AG09309 (cell line): ENCODE data around the gene RELN.

ENCODE experiments used
- DNase-seq: peaks from one replicate; pipeline ENCODE4 v3.0.0-alpha.2; 2010; ENCODE audit warnings: low read depth
- H3K4me3 ChIP-seq: 2 replicates; pipeline ENCODE4 v1.5.1; 2011; ENCODE audit warnings: mild to moderate bottlenecking, low read depth, low read length, moderate library complexity; ENCODE audit not compliant: control insufficient read depth
- CTCF ChIP-seq: IDR thresholded peaks from 2 replicates; pipeline ENCODE4 v1.5.1; 2011; ENCODE audit warnings: mild to moderate bottlenecking, low read depth, low read length, inconsistent platforms; ENCODE audit not compliant: insufficient read depth, control insufficient read depth; ENCODE audit errors: missing control alignments

RELN gene

GRCh38 chr7:103686064-103686463, 303.4 kb downstream of the RELN start:
- H3K4me3 ChIP-seq, result no peak overlapping the region
- TF ChIP-seq CTCF, result no peak
- no peak for DNase-seq

- TF ChIP-seq CTCF, result no peak
- H3K4me3 ChIP-seq, result no peak overlapping the region
- no peak for DNase-seq
Observed at GRCh38 chr7:103685646-103686045, 303.8 kb downstream of the RELN start.

- TF ChIP-seq CTCF, result no peak
- H3K4me3 ChIP-seq, result no peak overlapping the region
- no peak for DNase-seq
Observed at GRCh38 chr7:103683348-103683747, 306.1 kb downstream of the RELN start.

- no peak overlapping the region for H3K4me3 ChIP-seq
- no peak for TF ChIP-seq CTCF
Observed at GRCh38 chr7:103680161-103681144, 309.0 kb downstream of the RELN start.

GRCh38 chr7:103679151-103680132, 310.0 kb downstream of the RELN start:
- no peak for TF ChIP-seq CTCF
- no peak for DNase-seq
- H3K4me3 ChIP-seq, result no peak overlapping the region

More at GRCh38 chr7:103680161-103681144, 309.0 kb downstream of the RELN start:
- no peak for DNase-seq

GRCh38 chr7:103668279-103668941, 321.0 kb downstream of the RELN start:
- H3K4me3 ChIP-seq, result no peak overlapping the region
- TF ChIP-seq CTCF, result no peak
- DNase-seq, result no peak
